Astrocyte of the cerebellum (primary cell): ENCODE measurements around the gene CHRNB2.

Experiments used
- DNase-seq: peaks from one replicate; pipeline ENCODE4 v3.0.0-alpha.2; 2011; ENCODE audit warnings: low read depth
- H3K4me3 ChIP-seq: 2 replicates; pipeline ENCODE4 v1.5.1; 2011; ENCODE audit warnings: mild to moderate bottlenecking, low read depth, low read length, moderate library complexity
- CTCF ChIP-seq: IDR thresholded peaks from 2 replicates; pipeline ENCODE4 v1.5.1; 2012; ENCODE audit warnings: low read length, low read depth, moderate library complexity, mild to moderate bottlenecking; ENCODE audit errors: missing control alignments
- in situ Hi-C: cut with HindIII; loops from 2 replicates; pipeline ENCODE4 v1.10.0; 2017; ENCODE audit warnings: low sequenced_read_pairs

The CHRNB2 gene

GRCh38 chr1:154572468-154573167 lies 5.0 kb downstream of the CHRNB2 start:
- DNase-seq: no peak
- in situ Hi-C loops: no loop called here

GRCh38 chr1:154573168-154573510 lies 5.6 kb downstream of the CHRNB2 start:
- in situ Hi-C loops: no loop called here
- H3K4me3 ChIP-seq: no peak overlapping the region
- DNase-seq: no peak
- no peak for TF ChIP-seq CTCF

More at GRCh38 chr1:154572468-154573167, 5.0 kb downstream of the CHRNB2 start:
- no peak for TF ChIP-seq CTCF
- H3K4me3 ChIP-seq: no peak overlapping the region

GRCh38 chr1:154574716-154575115 lies 7.1 kb downstream of the CHRNB2 start:
- in situ Hi-C loops: no loop called here
- H3K4me3 ChIP-seq: no peak overlapping the region
- no peak for TF ChIP-seq CTCF
- DNase-seq: no peak

GRCh38 chr1:154575147-154575927 lies 7.8 kb downstream of the CHRNB2 start:
- no peak overlapping the region for H3K4me3 ChIP-seq
- in situ Hi-C loops: no loop called here
- no peak for DNase-seq
- TF ChIP-seq CTCF: no peak

- no peak for DNase-seq
- in situ Hi-C loops: no loop called here
- H3K4me3 ChIP-seq: no peak overlapping the region
- no peak for TF ChIP-seq CTCF
These were observed 8.5 kb downstream of the CHRNB2 start for GRCh38 chr1:154575951-154576566.

- H3K4me3 ChIP-seq: no peak overlapping the region
- in situ Hi-C loops: no loop called here
- no peak for DNase-seq
- no peak for TF ChIP-seq CTCF
These were observed 9.9 kb downstream of the CHRNB2 start for GRCh38 chr1:154577346-154578057.
